ENCODE results near the gene ZDHHC12. TPM values are rescaled to one million over a fixed set of nuclear protein-coding genes. Genes with fewer than 3 reads are reported as not detected.

ZDHHC12 gene
- total RNA-seq, 2 donors from 2014 or later, result 69.9 to 129 TPM

DNA sequence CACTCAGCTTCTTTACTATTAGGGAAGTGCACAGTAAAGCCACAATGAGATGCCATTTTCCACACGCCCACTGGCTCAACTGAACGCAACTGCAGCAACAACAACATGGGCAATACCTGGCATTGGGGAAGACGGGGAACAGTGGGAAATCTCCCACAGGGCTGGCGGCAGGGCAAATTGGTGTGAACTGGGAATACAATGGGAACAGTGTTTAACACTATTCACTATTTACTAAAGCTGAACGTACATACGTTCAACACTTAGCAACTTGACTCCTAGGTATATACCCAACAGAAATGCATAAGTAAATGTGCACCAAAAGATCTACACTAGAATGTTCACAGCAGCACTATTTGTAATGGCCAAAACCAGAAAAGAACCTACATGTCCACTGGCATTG is 33.7 kb upstream of the ZDHHC12 start:
- intact Hi-C loops (cut with DNase I), result no loop called here
- peaks cover 7% of the 10 kb centered on the region for H3K36me3 ChIP-seq
- H3K9me3 ChIP-seq, result no peaks in the 10 kb centered on the region
- no peaks in the 10 kb centered on the region for H3K27me3 ChIP-seq
- no peak overlapping the region for H3K27ac ChIP-seq
- TF ChIP-seq, protein P1, sequence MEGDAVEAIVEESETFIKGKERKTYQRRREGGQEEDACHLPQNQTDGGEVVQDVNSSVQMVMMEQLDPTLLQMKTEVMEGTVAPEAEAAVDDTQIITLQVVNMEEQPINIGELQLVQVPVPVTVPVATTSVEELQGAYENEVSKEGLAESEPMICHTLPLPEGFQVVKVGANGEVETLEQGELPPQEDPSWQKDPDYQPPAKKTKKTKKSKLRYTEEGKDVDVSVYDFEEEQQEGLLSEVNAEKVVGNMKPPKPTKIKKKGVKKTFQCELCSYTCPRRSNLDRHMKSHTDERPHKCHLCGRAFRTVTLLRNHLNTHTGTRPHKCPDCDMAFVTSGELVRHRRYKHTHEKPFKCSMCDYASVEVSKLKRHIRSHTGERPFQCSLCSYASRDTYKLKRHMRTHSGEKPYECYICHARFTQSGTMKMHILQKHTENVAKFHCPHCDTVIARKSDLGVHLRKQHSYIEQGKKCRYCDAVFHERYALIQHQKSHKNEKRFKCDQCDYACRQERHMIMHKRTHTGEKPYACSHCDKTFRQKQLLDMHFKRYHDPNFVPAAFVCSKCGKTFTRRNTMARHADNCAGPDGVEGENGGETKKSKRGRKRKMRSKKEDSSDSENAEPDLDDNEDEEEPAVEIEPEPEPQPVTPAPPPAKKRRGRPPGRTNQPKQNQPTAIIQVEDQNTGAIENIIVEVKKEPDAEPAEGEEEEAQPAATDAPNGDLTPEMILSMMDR (IDR thresholded peaks at IDR 0.05), result no peak
- no peak for DNase-seq
- H3K4me3 ChIP-seq, result no peak overlapping the region
- no peaks in the 10 kb centered on the region for H3K4me1 ChIP-seq
- no peak overlapping the region for H3K9ac ChIP-seq (ENCODE audit: low read depth in 2 of 2, low read length in 2 of 2)

DNA sequence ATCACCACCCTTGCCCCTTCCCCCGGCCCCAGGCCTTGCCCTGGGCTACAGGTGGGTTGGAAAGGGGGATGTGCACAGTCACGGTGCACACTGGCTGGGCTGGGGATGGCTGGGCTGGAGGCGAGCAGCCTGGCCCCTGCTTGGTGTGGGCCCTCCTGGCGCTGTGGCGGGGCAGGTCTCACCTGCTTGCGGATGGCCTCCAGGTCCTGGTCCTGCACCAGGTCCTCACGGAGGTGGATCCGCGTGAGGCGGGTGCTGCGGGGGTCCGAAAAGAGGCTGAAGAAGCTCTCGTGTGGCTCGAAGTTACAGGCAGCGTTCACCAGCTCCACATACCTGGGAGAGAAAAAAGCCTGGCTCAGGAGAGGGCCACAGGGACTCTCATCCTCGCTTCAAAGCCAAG is 29.7 kb upstream of the ZDHHC12 start:
- intact Hi-C loops (cut with DNase I), result no loop called here
- no peak overlapping the region for H3K9ac ChIP-seq (ENCODE audit: low read depth in 2 of 2, low read length in 2 of 2)
- H3K9me3 ChIP-seq, result no peaks in the 10 kb centered on the region
- no peak for DNase-seq
- no peaks in the 10 kb centered on the region for H3K4me1 ChIP-seq
- no peaks in the 10 kb centered on the region for H3K27me3 ChIP-seq
- no peak overlapping the region for H3K27ac ChIP-seq
- no peak overlapping the region for H3K4me3 ChIP-seq
- peaks cover 7% of the 10 kb centered on the region for H3K36me3 ChIP-seq
- TF ChIP-seq, protein P1 (IDR thresholded peaks at IDR 0.05), result no peak

DNA sequence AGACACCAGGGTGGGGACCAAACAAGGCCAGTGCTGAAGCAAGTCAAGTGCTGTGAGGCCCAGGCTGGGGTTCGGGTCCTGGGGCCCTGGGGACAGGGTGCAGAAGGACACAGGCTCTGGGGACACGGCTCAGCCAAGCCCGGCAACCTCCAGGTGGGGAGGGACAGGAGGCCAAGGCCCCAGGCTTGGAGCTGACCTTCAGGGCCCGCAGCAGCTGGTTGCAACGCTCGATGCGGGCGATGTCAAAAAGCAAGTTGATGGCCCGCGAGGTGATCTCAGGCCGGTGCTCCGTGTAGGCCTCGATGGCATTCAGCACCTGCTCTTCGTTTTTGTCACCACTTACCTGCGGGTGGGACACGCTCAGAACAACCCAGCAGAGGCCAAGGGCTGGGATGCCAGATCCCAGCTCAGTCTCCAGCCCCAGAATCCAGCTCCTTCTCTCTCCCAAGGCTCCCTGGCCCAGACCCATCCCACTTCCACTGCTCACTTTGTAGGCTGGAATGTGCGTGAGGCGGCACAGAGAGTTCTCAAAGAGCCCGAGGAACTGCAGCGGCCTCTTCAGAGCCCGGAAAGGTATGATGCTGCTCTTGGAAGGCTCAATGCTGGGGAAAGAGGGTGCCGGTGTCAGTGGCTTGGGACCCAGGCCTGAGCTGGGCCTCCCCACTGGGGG is 27.1 kb upstream of the ZDHHC12 start:
- no peak for DNase-seq
- Histone ChIP-seq H3K9ac (ENCODE audit: low read depth in 2 of 2, low read length in 2 of 2) (no peak overlapping the region), H3K27ac (no peak overlapping the region), H3K9me3 (no peaks in the 10 kb centered on the region), H3K4me1 (no peaks in the 10 kb centered on the region), H3K27me3 (no peaks in the 10 kb centered on the region), H3K4me3 (no peak overlapping the region), H3K36me3 (peaks cover 7% of the 10 kb centered on the region)
- intact Hi-C loops (cut with DNase I), result no loop called here
- TF ChIP-seq, protein P1 (IDR thresholded peaks at IDR 0.05), result no peak

DNA sequence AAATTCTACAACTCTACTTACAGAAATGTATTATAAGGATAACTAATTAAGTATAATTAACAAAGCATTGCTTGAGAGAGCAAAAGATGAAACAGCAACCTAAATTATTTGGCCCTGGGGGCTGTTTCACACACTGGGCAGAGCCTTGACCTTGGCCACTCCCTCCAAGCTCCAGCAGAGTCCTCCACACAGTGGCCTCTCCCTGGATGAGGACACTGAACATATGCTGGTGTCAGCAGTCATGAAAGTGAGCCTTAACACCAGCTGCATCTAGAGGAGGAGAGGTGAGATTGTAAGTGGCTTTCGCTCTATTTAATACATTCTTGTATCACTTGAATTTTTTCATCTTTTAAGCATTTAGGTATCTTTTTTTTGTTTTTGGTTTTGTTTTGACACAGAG is 23.3 kb upstream of the ZDHHC12 start:
- no peak overlapping the region for H3K27ac ChIP-seq
- intact Hi-C loops (cut with DNase I), result no loop called here
- no peak overlapping the region for H3K4me3 ChIP-seq
- no peaks in the 10 kb centered on the region for H3K36me3 ChIP-seq
- H3K27me3 ChIP-seq, result no peaks in the 10 kb centered on the region
- DNase-seq, result no peak
- no peaks in the 10 kb centered on the region for H3K4me1 ChIP-seq
- H3K9ac ChIP-seq (ENCODE audit: low read depth in 2 of 2, low read length in 2 of 2), result no peak overlapping the region
- TF ChIP-seq, protein P1 (IDR thresholded peaks at IDR 0.05), result no peak
- H3K9me3 ChIP-seq, result no peaks in the 10 kb centered on the region

DNA sequence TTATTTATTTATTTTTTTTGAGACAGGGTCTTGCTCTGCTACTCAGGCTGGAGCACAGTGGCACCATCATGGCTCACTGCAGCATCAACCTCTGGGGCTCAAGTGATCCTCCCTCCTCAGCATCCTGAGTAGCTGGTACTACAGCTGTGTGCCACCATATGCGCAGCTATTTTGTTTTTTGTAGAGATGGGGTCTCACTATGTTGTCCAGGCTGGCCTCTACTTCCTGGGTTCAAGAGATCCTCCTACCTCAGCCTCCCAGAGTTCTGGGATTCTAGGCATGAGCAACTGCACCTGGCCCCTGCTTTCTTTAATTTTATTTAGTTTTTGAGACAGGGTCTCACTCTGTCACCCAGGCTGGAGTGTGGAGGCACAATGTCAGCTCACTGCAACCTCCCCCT is 19.5 kb upstream of the ZDHHC12 start:
- no peak for DNase-seq

More for the DNA sequence above, 19.5 kb upstream of the ZDHHC12 start:
- H3K36me3 ChIP-seq, result no peaks in the 10 kb centered on the region
- H3K27me3 ChIP-seq, result no peaks in the 10 kb centered on the region
- H3K27ac ChIP-seq, result no peak overlapping the region
- no peaks in the 10 kb centered on the region for H3K9me3 ChIP-seq
- H3K9ac ChIP-seq (ENCODE audit: low read depth in 2 of 2, low read length in 2 of 2), result no peak overlapping the region
- intact Hi-C loops (cut with DNase I), result no loop called here
- no peak overlapping the region for H3K4me3 ChIP-seq
- TF ChIP-seq, protein P1 (IDR thresholded peaks at IDR 0.05), result no peak
- H3K4me1 ChIP-seq, result no peaks in the 10 kb centered on the region
